IPS-11a (cell line): ENCODE measurements around the gene NUDCD3.

Source experiments
- H3K4me3 ChIP-seq: one replicate; pipeline ENCODE4 v1.5.1; 2013; ENCODE audit warnings: low read depth, low read length, control low read depth

NUDCD3 gene

DNA sequence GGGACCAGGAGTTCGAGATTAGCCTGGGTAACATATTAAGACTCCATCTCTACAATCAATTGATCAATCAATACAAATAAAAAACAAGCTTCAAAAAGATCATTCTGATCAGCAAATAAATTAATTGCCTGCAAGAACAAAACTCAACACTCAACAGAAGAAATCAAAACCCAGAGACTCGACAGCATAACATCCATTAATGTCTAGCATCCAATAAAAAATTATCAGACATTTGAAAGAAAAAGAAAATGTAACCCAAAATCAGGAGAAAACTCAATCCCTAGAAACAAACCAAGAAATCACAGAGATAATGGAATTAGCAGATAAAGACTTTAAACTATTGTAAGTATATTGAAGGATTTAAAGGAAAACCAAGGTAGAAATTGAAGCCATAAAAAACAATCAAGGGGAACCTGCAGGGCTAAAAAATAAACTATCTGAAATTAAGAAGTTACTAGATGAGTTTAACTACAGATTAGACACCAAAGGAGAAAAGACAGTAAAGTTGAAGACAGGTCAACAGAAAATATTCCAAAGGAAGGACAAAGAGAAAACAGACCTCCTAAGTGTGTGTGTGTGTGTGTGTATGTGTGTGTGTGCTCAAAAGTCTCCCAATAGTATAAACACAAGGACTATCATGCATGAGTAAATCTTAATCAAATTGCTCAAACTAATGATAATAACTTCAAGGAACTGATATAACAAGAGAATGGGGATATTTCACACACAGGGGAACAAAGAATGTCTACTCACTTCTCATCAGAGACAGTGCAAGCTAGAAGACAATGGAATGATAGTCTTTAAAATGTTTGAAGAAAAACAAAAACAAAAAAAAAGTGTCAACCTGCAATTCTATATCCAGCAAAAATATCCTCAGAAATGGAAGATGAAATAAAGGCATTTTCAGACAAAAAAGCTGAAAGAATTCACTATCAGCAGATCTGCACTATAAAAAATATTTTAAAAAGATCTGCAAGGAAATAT is 7.7 kb downstream of the NUDCD3 start:
- H3K4me3 ChIP-seq: no peak overlapping the region

DNA sequence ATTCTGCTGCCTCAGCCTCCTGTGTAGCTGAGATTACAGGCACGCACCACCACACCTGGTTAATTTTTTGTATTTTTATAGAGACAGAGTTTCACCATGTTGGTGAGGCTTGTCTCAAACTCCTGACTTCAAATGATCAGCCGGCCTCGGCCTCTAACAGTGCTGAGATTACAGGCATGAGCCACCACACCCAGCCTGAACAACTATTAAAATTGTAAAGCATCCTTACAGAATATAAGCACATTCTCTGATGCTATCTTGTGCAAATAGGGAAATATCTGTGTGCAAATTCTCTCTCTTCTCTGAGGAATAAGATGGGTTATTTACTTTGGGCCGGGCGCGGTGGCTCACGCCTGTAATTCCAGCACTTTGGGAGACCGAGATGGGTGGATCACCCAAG is 12.5 kb downstream of the NUDCD3 start:
- H3K4me3 ChIP-seq: no peak overlapping the region

DNA sequence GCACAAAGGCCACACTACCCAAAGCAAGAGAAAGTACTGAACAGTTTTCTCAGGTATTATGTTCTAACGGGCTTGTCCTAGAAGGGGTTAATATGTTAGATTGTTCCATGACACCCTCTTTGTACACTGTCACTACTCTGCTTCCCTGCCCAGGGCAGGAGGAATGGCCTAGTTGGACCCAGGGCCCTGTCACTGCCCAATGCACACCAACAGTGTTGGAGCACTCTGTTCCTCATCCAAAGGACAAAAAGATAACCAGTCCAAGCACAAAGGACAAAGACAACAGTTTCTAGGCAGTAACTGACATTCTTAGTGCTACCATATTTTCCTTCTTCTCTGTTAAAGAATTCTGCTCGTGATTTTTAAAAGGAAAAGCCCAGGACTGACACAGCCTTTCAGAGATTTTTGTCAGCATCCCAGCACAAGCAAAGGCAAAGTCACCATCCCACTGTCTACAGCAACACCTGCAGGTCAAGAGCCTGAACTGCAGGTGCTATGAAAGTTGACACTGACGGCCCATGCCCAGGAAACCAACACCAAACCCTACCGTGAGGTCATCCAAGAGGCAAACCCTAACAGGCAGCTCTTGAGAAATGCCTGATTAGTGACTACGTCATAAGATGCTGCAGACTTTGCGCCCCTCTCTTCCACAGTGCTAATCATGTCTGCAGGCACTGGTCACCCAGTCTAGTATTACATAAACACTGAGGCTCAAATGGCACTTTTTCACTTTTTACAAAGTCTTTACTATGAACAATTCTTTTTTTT is 13.2 kb downstream of the NUDCD3 start:
- no peak overlapping the region for H3K4me3 ChIP-seq

DNA sequence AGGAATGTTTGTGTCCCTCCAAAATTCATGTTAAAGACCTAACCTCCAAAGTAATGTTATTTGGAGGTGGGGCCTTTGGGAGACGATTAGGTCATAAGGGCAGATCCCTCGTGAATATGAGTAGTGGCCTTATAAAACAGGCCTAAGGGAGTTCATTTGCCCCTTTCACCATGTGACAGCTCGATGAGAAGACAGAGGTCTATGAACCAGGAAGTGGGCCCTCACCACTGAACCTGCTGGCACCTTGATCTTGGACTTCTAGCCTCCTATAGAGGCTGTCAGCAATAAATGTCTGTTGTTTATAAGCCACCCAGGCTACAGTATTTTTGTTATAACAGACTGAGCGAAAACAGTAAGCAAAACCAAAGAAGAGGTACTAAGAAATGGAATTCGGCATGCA is 14.1 kb downstream of the NUDCD3 start:
- H3K4me3 ChIP-seq: no peak overlapping the region

DNA sequence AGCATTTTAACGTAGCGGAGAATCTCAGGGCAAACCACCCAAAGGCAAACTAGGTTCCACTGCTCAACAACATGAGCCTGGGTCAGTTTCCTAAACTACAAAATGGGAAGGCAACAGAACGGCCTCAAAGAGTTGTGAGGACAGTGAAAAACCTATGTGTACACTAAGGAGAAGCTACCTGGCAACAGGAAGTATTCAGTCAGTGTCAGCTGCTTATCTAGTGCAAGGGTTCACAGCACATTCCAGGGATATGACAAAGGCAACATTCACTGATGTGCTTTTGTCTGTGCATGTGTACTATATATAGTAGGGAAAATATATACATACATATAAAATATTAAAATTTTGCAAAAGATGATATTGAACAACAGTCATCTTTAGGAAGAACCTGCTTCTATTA is 17.2 kb downstream of the NUDCD3 start:
- no peak overlapping the region for H3K4me3 ChIP-seq

DNA sequence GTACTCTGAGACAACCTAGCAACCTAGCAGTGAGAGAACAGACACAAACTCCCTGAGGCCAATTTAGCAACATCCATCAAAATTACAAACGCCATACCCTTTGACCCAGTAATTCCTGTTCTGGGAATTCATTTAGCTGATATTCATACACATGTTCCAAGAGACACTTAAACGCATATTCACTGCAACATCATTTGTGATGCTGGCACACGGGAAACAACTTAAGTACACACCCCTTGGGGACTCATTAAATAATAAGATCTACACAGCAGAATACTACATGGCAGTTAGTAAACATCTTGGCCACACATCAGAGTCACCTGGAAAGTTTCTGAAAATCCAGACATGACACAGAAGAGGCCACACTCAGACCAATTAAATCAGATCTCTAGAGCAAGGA is 17.6 kb downstream of the NUDCD3 start:
- no peak overlapping the region for H3K4me3 ChIP-seq

DNA sequence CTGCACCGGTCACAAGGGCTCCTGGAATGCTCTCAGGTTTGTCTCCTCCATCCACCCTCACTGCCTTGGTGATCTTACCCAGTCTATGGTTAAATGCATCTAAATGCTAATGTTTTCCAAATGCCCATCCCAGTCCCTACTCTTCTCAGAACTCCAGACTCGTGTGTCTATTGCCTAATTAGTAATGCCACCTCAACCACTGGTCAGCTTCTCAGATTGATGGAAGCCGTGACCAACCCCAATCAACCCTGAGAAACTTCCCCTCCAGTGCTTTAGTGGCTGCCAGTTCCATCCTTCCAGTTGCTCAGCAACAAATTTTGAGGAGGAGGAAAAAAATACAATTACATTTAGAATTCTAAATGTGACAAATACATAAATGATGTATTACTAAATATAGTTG is 18.6 kb downstream of the NUDCD3 start:
- H3K4me3 ChIP-seq: no peak overlapping the region

DNA sequence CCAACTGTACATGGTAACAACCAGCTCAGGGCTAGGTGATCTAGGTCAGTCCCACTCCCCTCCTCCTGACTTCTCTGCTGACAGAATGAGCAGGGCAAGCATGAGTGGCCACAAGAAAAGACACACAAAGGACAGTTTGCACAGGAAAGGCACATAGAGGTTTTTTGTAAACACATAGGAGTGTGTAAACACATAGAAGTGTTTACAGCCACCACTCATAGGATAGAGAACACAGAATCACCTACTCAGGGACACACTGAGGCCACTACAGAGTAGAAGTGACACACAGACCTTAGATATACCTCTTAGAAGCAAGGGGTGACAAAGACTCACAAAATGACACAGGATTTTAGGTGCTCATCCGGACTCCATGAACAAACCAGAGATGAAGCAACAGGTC is 19.0 kb downstream of the NUDCD3 start:
- H3K4me3 ChIP-seq: no peak overlapping the region

DNA sequence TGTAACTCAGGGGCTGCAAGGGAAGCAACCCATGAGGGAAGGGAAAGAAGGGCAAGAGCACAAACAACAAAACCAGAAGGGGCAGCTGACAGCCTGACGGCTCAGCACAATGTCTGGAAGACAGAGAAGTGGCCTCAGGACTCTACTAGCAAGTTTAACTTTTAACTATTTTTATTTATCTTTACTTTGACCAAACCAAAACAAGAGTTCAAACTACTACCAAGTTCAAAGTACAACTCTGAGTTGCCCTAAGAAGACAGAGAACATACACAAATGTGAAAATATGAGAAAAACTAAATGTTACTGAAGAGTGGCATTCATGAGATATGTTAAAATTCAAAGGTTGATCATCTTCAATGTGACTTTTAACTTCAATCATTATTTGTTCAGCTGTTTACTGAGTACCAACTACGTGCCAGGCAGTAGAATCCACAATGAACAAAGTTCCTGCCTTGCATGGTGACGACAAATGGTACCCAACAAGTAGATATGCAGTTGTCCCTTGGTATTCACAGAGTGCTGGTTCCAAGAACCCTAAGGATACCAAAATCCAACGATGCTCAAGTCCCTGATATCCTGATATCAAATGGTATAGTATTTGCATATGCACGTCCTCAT is 19.7 kb downstream of the NUDCD3 start:
- H3K4me3 ChIP-seq: no peak overlapping the region

DNA sequence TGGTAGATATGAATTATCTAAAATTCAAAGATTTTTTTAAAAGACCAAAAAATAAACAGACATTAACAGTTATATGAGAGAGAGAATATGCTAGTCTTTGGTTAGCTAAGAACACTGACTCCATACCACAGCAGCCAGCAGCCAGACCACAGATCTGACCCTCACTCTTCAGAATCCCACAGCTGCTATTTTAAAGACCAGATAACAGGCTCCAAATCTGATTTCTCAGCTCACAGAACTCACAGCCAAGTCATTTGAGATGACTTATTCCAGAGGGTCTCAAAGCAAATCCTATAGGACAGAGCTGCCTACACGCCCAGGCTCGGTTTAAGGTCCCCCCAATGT is 20.4 kb downstream of the NUDCD3 start:
- no peak overlapping the region for H3K4me3 ChIP-seq

DNA sequence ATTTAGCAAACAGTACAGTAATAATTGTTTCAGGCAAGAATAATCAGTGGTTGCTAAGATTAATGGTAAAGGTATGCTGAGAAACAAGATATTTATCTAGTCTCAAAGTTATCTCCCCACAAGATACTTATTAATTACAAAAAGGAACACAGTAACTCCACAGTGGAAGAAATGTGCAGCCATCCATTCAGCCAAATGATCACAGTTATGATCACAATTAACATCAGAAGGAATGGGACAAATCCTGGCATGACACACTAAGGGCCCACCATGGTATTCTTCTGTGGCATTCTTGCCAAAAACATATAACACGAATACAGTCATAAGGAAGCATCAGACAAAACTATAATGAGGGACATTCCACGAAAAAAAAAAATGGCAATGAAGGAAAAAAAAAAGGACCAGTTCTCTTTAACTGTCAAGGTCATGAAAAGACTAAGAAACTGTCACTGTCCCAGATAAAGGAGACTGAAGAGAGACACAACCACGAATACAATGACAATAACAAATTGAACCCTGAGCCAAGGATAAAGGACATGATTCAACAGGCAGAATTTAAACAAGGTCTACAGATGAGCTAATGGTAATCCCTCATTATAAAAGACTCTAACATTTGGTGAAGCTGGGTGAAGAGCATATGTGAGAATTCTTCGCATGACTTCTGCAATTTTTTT is 20.9 kb downstream of the NUDCD3 start:
- H3K4me3 ChIP-seq: no peak overlapping the region

DNA sequence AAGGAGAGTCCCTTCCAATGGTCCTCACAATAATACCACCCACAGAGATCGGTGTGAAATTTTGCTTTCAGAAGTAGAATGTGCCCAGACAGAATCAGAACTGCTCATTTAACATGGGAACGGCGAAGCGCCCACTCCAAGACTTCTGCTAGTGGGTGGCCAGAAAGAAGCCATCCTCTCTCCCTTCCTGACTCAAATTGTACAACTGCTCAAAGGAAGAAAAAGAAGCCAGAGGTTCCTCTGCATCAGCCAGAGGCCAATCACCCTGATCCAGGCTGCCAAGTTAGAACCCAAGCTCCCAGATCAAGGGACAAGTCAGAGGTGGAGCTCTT is 23.3 kb downstream of the NUDCD3 start:
- H3K4me3 ChIP-seq: no peak overlapping the region

DNA sequence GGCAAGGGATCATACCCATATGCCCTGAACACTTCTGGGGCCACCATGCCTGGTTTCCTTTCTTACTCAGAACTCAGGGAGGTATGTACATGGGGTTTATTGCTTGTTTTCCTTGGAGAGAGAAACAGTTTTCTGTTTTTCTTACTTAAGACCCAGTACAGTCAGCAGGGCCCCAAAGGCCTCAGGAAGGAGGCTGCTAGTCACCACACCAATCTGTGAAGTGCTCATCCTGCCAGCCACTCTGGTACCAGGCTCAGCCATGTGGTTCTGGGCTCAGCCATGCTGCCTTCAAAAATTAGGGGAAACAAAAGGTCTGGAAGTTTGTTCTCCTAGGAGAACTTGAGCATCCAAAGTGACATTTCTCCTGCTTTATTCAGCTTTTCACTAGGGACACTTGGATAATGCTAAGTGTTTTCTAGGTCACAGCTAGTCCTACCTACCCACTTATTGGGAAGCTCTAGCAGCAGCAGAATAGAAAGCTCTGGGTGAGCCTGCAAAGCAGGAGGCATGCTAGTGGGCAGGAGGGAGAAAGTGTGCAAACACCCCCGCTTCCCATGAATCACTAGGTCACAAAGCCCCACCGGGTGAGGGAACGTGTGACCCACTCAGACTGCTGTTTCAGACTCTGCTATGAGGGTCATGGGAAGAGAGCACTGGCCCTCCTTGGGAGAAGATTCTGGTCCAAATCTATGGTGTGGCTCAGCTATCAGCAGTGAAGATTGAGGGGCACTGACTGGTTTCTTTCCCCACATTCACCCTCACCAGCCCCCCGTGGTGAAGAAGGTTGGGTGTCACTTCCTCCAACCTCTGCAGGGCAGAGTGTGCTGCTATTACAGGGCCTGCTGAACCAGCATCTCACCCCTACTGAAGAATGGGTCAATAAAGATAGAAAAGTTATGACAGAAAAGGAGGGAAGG is 23.9 kb downstream of the NUDCD3 start:
- H3K4me3 ChIP-seq: no peak overlapping the region

DNA sequence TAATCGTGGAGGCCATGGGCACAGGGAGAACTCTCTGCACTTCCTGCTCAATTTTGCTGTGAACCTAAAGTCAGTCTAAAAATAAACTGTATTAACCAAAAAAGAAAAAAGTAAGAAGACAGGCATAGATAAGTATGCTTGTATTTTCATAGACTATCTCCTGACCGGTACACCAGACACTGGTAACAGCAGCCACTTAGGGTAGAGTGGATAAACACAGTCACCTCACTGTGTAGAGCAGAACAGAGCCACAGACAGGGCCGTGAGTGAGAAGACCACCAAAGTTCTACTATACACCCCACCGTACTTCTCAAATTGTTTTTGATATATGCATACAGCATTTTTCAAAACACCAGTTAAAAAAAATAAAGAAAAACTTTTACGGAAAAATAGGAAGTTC is 25.0 kb downstream of the NUDCD3 start:
- H3K4me3 ChIP-seq: no peak overlapping the region

DNA sequence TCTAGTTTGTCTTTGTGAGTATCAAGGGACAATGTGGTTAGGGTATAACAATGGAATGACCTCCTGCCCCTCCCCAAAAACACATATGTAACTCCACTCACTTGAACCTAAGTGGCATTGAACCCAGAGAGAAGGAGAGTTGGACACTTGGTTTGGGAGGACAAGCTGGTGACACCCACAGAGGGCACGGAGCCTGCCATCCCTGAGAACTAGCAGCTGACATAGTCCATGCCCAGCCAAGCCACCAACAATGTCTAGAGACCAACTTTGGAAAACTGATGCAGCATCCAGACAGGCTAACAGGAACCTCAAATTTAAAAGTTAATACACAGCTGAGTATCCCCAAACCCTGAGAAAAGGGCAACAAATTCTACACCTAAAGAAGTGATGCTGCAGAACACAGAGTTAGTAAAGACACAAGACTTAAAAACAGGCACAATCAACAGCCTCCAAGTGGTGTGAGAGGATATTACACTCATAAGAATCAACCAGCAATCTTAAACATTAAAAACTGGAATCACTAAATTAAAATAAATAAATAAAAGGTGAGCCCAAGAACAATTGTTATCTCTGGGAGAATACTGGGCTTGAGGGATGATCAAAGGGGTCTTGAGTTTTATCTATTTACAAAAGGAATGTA is 27.2 kb downstream of the NUDCD3 start:
- H3K4me3 ChIP-seq: no peak overlapping the region

DNA sequence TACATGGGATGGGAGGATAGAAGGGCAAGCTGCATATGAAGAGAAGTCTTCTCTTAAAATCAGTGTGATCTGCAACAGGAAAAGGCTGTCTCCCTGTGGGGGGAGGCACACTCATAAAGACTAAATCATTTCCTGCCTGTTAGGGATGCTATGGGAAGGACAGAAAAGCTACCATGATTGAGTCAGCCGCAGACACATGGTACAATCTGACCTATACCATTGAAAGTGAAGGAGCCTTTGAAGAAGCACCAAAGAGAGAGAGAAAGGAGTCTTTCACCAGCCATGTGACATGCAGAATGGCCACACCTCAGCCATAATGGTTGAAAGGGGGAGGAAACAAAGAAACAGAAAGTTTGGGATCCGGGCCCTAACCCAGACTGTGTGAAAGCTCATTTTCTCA is 29.1 kb downstream of the NUDCD3 start:
- no peak overlapping the region for H3K4me3 ChIP-seq

DNA sequence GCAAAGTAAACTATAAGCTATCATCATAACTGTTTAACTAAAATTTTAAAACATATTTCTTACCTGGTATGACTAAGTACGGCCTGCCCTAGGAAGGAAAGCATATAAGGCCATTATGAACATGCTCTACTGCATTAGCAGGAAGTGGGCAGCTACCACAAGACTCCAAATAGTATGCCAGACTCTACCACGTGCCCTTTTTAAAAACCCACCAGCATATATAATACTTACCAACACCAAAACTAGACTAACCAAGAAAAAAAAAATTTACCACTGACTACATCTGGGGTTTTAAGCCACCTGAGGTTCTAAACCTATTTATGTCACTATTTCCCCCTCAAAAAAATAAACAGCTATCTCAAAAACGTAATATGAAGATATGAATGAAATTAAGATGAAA is 30.1 kb downstream of the NUDCD3 start:
- H3K4me3 ChIP-seq: no peak overlapping the region

DNA sequence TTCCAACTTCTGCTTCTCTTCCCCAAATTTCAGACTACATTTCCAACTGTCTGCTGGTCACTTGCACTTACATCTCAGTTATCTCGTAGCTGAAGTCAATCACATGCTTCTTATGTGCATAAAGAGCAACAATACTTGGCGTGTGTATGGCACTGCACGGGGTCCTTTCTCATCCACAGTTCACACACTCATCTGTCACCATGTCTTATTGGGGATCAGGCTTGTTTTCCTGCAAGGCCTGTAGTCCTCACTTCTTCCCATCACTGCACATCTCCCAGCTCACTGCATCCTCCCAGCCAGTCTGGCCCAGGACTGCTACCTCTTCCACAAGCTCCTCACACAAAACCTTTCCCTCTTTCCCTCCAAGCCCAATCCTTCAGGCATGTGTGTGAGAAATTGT is 35.3 kb downstream of the NUDCD3 start:
- H3K4me3 ChIP-seq: no peak overlapping the region

DNA sequence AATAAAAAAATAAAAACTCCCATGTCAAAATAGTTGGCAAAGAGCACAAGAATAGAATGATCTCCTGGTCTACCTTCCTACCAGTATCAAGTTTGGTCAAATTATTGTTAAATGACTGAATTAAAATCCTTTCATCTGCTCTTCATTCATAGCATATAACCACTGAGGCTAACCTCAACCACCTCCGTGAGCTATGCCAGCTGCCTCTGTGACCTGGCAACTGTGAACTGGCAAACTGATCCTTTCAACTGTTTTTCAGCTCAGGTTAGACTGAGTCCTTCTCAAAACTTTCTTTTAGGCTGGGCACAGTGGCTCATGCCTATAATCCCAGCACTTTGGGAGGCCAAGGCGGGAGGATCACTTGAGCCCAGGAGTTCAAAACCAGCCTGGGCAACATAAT is 36.1 kb downstream of the NUDCD3 start:
- H3K4me3 ChIP-seq: no peak overlapping the region

DNA sequence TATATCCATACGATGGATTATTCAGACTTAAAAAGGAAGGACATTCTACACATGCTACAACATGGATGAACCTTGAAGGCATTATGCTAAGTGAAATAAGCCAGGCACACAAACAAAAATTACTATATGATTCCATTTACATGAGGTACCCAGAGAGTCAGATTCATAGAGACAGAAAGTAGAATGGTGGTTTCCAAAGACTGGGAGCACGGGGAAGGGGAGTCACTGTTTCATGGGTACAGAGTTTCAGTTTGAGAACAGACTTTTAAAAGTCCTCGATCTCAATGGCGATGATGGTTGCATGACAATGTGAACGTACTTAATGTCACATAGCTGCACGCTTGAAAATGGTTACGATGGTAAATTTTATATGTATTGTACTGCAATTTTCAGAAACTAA is 39.3 kb downstream of the NUDCD3 start:
- H3K4me3 ChIP-seq: no peak overlapping the region
